CD4-positive, alpha-beta T cell treated with Interleukin-6 for 4 hours (primary cell): ENCODE measurements around the gene ETNK2.

Experiments
- DNase-seq: peaks from one replicate; pipeline ENCODE4 v3.0.0-alpha.2; 2020; ENCODE audit warnings: mixed read lengths

ETNK2 gene

DNA sequence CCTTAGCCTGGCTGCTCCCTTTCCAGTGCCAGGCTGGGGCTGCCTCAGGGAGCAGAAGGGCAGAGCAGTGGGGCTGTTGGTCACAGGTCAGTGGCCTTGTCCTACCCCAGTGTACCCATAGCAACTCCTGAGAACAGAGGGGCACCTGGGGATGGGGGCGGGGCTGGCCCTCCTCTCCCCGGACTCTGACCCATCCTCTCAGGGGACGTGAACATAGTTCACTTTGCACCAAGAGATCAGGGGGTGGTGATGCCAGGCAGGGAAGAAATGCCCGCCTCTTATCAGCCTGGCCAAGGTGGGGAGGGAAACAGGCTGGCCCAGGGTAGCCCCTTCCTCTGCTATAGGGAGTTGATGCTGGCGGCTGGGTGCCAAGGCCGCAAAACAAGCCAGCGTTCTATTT, 4.9 kb downstream of the ETNK2 start:
- no peak for DNase-seq

DNA sequence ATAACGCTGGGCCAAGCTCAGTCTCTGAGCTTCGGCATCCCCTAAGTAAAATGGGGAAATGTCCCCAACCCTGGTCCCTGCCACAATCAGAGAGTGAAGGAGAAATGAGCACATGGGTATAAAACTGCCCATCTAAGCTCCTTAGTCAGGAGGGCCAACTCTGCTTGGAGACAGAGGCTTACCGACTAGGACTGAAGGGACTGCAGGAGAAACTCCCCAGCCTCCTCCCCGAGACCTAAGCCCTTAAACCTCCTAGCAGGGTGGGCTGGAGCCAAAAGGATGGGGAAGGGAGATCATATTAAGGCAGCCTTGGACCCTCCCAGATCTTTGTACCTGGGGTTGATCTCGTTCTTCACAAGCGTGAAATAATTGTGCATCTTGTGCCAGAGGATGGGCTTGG, 5.5 kb downstream of the ETNK2 start:
- no peak for DNase-seq

DNA sequence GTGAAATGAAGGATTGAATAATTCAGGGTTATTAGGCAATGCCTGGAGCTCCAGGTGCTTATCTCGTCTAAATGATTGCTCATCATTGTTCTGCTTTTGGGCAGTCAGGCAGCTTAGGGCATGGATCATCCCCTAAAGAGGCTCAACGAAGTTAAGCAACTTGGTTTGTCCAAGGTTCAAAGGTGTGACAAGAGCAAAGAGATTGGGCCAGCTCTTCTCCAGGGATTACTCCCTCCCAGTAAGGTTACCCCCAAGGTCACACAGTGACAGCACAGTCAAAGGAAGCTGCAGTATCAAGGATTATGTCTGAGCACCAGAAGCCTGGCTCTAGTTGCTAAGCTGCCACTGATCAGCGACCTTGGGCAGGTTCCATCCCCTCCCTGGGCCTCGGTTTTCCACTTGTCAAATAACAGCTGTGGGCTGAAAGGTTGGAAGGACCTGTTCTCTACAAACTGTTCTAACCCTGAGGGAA, 6.8 kb downstream of the ETNK2 start:
- no peak for DNase-seq

DNA sequence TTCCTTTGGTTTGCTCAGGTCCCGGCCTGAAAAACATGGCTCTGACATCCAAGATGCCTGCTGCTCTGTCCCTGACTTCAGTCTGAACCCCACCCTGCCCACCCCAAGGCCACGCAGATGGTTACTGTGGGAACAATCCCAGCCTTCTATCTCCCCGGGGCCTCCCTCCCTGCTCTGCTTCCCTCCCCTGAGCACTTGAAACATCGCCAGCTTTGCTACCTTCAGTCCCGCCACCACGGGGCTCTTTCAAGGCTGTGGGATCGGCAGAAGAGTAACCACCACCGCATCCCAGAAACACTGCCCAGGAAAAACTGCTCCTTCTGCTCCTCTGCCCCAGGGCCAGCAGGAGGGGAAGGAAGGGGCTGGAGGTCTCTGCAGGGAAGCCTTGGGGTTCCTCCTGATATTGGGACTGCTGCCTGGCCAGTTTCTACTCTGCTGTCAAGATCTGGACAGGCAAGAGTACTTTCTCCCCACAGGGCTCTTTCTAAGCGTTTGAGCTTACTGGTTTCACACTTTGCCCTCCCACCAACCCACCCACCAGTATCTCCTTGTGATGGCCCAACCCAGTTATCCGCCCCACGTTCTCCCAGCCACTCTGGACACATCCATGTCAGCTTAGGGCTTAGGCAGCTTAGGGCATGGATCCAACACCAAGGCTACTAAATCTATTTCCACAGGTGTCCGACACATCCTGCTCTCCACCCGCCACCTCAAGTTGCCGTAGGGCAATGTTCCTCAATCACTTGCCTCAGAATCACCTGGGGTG, 8.4 kb downstream of the ETNK2 start:
- no peak for DNase-seq

DNA sequence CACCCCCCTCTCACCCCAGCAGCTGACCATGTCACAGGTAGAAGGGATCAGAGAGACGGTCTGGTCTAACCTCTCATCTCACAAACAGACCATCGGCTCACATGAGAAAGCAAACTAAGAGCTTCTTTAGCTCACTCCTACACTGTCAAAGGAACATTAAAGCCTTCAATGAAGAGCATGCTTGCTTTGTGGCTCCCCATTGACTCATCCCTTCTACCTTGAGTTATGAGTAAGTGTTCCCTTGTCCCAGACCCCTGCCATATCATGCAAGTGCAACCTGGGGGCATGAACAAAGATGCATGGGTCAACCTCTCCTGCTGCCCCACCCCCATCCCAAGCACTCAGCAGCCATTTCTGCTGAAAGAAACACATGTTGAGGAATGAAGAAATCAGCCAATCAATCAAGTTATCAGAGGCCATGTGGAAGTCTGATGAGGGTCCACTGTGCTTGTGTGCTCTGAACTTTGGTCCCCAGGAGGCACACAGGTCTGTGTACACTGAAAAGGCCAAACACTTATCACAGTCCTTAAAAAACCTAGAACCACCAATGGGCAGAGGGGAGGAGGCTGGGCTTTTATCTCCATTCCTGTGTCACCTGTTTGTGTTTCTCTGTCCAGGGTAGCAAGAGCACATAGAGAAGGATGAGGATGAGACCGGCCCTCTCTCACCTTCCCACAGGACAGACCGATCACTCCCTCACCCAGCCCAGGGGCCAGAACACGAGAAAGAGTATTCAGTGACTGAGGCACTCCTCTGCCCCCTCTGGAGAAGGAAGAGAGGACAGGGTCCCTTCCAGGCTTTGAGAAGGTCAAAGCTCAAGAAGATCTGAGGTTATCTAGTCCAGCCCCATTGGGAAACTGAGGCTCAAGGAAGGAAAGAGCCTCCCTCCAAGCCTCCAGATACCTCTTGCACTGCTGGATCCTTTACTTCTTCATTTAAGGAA, 9.5 kb downstream of the ETNK2 start:
- DNase-seq, result no peak

DNA sequence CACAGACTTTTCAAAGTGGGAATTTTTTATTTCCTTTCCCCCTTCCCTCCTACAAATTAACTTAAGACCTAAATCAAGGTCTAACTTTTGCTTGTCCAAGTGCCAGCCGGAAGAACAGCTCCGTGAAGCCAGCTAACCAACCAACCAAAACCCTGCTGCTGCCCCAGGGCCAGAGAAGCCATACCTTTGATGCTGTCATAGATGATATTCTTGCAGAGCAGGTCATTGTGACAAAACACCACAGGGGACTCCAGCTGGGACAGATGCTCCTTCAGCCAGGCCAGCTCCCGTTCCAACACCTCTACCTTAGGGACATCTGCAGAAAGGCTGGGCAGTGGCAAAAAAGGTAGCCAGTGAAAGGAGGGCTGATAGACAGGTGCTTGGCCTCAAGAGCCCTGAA, 10.7 kb downstream of the ETNK2 start:
- no peak for DNase-seq

DNA sequence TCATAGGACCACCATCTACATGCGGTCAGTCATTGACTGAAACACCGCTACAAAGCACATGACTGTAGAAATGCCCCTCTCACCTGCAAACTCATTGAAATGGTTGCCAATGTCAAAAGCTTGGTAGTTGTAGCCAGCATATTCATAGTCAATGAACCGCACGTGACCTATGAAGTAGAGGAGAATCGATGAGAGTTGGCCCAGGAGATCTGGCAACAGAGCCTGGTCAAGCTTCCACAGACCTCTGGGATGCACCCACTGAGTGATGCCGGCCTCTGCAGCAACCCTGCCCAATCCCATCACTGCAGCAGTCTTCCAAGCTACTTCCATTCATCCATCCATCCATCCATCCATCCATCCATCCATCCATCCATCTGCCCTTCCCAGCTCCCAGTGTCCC, 11.9 kb downstream of the ETNK2 start:
- no peak for DNase-seq

DNA sequence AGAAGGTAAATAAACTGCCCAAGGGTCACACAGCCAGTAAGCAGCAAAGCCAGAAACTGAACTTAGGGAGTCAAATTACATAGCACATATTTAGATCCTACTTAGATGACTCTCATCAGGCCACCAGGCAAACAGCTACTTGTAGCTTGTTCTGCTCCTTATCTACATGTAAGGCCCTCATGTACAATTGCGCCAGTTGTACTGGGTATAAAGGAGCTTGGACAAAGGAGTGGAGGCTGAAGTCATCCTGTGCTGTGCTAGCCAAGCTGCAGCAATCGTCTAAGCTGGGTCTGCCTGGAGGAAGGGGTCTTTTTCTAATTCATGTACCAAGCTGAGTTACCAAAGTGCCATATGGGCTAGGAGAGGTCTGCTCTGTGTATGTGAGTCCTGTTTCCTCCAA, 12.8 kb downstream of the ETNK2 start:
- DNase-seq, result no peak

DNA sequence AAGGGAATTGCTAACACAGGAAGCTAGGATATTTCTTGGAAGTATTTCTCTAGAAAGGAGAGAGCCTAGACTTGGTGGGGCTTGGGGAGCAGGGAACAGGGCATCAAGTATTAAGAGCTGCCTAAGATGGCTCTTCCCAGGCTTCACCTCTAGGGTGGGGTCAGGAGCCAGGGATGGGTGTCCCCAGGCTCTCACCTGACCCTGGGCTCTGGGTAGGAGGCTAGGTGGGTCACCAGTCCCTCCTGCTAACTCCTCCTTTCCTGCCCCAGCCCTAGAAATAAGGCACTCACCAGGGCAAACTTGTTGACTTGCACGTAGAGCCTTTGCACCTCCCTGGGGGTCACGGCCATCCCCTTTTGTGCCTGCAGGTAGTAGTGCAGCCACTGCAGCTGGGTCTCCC, 15.0 kb downstream of the ETNK2 start:
- DNase-seq, result no peak

DNA sequence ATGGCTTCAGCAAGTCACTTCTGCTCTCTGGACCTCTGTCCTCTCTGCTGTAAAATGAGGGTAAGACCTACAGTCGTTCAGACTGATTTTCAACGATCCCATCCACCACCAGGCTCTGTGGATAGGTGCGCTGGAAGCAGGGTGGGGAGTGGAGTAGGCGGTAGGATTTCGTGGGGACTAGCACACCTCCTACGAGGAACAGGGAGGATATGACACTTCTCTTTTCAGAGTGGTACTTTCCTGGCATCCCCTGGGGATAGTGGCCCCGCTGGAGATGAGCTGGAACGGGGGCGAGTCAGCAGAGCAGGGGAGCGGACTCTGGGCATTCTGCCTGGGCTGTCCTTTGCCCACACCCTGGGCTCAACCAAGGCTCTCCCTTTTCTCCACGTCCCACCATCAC, 17.7 kb downstream of the ETNK2 start:
- DNase-seq, result no peak

DNA sequence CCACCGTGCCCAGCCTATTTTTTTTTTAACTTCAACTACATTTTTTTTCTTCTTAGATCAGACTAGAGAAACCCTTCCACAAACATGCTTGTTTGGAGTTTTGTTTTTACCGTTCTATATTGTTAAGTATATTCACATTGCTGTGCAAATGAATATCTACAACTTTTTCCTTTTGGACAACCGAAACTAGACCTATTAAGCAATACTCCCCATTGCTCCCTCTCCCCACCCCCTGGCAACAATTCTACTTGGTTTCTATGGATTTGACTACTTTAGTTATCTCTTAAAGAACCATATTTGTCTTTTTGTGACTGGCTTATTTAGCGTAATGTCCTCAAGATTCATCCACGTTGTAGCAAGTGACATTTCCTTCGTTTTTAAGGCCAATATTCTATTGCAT, 19.1 kb downstream of the ETNK2 start:
- no peak for DNase-seq

DNA sequence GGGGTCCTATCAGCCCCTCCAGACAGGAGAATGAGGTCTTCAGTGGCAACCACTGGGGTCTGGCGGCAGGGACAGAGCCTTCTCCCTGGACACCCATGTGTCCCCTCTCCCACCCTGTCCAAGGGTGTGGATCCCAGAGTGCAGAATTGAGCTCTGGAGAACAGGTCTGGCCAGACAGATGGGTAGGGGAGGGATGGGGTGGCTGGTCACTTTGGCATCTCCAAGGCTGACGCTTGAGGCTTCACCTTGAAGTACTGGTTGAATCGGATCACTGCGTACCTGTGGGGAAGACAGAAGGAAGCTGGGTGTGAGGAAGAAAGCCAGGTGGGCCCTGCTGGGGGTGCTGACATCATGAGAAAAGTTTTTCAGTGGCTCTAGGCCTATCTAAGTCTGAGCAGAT, 19.9 kb downstream of the ETNK2 start:
- DNase-seq, result no peak

DNA sequence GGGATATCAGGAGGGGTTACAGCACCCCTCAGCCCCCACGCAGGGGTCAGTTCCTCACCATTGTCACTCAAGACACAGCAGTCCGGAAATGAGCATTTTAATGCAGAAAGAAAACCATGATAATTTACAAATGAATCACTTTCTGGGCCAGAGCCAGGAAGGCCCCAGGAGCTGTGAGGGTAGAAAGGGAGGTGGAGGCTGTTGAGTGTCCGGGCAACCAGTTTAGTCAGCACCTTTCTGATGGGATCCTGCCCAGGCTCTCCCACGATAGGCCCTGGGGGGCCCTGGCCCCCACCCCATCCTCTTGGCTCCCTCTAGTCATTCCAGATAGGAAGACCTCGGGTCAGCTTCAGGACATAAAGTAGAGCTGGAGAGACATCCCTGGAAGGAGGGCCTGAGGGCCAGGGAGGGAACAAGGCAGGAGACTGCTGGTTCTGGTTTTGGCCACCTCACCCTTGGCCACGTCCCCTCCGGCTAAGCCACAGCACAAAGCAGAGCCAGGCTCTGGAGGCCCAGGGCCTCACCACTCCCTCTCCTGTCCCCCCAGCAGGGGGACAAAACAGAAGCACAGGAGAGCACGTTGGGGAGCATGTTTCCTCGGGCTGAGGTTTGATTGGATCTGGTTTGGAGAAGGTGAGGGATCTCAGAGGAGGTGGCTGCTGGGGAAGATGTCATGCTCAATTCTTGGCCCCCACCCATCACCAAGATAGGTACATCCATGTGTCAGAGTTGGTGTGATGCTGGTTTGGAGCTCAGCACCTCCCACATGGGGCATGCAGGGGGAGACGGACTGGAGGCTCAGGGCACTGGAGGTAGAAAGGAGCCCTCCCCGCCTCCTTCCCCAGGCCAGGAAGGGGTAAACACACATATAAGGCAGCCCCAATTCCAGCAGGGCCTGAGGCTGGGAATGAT, 20.6 kb downstream of the ETNK2 start:
- DNase-seq, result no peak

DNA sequence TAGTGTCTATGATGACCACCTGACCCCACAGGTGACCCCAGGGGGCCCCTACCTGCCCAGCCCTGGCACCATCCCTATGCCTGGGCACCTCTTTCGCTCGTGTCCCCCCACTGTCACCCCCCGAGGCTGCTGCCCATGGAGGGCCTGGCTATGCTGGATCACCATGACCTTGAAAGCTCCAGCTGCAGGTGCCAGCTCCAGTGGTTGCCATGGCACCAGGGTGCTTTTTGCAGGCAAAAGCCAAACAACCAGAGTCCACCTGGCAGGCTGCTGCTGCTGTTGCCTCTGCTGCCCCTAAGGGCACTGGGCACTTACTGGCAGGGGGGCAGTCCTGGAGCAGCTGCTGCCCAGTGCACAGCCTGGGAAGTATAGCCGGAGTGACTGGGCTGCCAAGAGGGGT, 21.7 kb downstream of the ETNK2 start:
- no peak for DNase-seq

DNA sequence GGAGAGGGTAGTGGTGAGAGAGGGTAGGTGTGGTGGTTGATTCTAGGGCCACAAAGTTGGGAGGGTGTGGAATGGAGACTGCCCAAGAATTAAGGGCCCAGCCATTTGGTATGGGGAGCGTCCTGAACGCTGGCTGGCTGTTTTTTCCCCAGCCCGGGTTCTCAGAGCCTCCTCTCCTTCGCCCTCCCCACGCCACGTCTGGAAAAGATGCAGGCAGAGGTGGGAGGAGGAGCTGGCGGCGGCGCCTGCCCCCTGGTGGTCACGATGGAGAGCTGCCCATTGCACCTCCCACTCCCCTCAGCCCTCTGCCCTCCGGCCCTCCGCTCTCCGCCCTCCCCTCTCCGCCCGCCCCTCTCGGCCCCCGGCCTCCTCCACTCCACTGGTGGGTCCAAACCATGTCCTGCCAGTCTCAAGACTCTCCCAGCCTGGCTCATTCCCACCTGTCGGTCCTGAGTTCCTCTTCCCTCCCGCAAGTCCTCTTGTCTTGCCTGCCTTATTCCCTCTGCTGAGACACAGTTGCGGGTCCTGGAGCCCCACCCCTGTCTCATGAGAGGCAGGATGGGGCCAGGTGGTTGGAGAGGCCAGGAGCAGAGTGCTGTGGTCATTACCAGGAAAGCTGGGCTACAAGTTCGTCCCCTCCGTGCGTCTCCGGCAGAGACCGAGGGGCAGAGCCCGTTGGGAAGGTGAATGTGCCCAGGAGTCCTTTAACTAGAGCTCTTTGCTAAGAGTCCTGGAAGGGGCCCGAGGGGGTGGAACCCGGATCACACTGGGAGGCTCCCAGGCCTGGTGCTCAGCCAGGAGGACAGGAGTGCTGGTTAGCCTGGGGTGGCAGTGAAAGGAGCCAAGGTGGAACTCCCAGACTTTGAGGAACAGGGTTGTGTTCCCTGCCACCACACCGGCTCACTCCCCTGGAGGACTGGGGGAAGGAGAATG, 22.6 kb downstream of the ETNK2 start:
- DNase-seq, result peak; percentile 68

DNA sequence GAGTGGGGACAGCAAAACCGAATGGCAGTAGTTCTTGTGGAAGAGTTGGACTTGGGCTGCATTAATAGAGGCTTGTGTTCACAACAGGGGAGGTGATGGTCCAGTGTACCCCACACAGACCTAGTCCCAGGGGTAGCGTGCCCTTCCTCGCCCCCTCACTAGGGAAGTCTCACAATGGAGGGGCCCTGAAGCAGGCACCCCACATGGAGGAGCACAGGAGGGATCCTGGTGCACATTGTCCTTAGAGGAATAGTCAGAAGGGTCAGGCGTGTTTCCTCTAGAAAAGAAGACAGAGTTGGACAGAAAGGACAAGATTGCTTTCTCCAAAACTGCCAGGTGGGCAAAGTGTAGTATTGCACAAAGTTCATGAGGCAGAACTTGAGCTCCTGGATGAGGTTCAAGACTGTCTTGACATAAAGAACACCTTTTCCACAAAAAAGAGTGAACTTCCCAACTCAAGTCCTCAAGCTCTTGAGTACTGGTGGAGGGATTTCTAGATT, 23.3 kb downstream of the ETNK2 start:
- DNase-seq, result no peak

DNA sequence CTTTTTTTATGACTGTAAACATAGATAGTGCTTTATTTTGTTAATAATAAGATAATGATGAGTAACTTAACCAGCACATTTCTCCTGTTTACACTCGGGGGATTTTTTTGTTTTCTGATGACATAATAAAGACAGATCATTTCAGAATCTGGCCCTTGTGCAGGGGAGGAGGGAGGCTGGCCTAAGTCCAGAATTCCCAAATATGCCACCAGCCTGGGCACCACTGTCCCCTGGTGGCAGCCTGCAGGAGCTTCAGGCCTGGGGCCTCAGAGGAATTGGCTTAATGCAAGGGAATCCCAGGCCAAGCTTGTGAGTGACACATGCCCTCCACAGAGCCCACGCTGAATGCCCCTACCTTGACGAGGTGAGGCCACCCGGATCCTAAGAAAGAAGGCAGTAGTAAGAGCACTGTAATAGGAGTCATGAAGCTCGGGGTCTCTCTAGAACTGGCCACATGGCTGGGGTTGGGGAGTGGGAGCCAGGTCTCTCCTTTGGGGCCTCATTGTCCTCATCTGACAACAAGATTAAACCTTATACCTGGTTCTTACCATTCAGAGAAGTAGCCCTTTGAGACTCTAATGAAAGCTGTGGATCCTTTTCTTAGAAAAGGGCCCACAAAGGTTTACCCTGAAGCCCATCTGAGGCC, 24.1 kb downstream of the ETNK2 start:
- peak; percentile 15 for DNase-seq

DNA sequence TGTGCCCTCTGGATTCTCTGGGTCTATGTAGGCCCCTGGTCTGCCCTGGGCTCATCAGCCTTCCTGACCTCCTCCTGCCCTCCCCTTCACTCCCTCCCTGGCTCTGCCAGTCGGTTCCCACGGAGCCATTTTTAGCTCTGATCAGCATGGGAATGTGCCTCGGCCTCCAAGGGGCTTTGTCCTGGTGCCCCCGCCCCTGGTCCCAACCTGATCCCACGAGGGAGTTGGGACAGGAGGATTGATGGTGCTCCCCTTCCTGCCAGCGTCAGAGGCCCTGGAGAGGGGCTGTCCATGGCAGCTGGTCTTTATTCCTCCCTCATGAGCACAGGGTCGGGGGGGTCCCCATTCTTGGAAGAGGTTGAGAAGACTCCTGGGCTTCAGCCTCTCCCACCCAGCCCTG, 24.9 kb downstream of the ETNK2 start:
- DNase-seq, result no peak

DNA sequence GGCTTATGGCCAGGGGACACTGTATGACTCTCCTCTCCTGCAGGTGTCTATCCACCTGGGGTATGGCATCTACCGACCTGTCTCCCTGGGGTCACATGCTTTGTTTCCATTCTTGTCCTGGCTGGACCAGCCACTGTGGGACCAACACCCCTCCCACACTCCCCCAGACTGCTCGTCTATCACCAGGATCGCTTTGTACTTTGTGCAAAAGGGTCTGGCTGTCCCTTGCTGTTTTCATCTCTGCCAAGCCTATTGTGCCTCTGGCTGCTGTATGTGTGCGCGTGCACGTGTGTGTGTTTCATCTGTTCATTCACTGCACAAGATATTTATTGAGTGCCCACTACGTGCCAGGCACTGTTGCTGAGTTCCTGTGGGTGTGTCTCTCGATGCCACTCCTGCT, 25.5 kb downstream of the ETNK2 start:
- DNase-seq, result no peak

DNA sequence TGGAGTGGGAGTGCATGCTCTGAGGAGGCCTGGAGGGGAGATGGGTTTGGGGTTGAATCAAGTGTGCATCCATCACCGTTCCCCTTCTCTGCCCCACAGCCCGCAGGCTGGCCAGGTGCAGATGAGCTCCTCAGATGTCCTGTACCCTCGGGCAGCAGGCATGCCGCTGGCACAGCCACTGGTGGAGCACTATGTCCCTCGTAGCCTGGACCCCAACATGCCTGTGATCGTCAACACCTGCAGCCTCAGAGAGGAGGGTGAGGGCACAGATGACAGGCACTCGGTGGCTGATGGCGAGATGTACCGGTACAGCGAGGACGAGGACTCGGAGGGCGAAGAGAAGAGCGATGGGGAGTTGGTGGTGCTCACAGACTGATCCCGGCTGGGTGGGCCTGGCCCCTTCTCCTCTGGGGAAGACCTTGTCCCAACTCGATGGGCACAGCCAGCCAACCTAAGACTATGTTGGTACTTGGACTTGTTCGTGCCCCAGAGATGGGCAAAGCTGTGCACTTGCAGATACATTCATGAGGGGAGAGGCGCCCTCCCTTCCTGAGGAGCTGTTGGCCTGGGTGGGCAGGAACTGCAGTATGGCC, 26.0 kb downstream of the ETNK2 start:
- DNase-seq, result no peak

DNA sequence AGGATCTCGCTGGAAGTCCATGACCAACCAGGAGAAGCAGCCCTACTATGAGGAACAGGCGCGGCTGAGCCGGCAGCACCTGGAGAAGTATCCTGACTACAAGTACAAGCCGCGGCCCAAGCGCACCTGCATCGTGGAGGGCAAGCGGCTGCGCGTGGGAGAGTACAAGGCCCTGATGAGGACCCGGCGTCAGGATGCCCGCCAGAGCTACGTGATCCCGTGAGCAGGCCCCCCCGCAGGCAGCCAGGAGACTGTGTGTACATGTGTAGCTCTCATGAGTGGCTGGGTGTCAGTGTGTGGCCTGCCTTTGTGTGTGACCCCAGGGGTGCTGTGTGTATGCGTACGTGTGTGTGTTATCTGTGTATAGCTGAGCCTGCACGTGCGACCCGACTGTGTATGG, 27.2 kb downstream of the ETNK2 start:
- DNase-seq, result no peak
